HEK293 (cell line): ENCODE results near the gene PEAR1.

ENCODE experiments used
- CTCF ChIA-PET: fragments of 350-600 bp; formaldehyde crosslinking; extraction: SDS; loops from one replicate; lab custom pipeline; 2021; ENCODE audit warnings: antibody characterized with exemption; lab: Yijun Ruan, JAX
- POLR2A ChIA-PET: fragments of 300-600 bp; formaldehyde crosslinking; extraction: SDS; loops from one replicate; lab custom pipeline; 2020; ENCODE audit warnings: antibody characterized with exemption, inconsistent platforms; lab: Yijun Ruan, JAX
- H3K27ac ChIP-seq: fragments of 200-500 bp; sonication (Bioruptor generic); 2 replicates; pipeline ENCODE4 v1.5.1; 2014; ENCODE audit warnings: low read depth, low read length, control low read depth, inconsistent platforms; ENCODE audit errors: extremely low read depth
- H3K36me3 ChIP-seq, 2 experiments: fragments of 200-500 bp in 1 of 2; sonication (Bioruptor generic) in 1 of 2; 1 replicate in 1 of 2; 2 replicates in 1 of 2; pipeline ENCODE4 v1.5.1; 2014 to 2017; ENCODE audit warnings: inconsistent platforms in 2 of 2, low read length in 2 of 2; ENCODE audit not compliant: control insufficient read depth in 2 of 2, insufficient read depth in 1 of 2
- H3K4me1 ChIP-seq: fragments of 200-500 bp; sonication (Bioruptor generic); 2 replicates; pipeline ENCODE4 v1.5.1; 2014; ENCODE audit warnings: mild to moderate bottlenecking, low read length, inconsistent platforms; ENCODE audit not compliant: control insufficient read depth, insufficient read depth
- H3K4me3 ChIP-seq: 2 replicates; pipeline ENCODE4 v1.5.1; 2011; ENCODE audit warnings: low read depth, mild to moderate bottlenecking, control low read depth, low read length, moderate library complexity
- H3K9me3 ChIP-seq: fragments of 200-500 bp; sonication (Bioruptor generic); 2 replicates; pipeline ENCODE4 v1.5.1; 2014; ENCODE audit warnings: low read depth, low read length, inconsistent platforms; ENCODE audit not compliant: control insufficient read depth, insufficient read depth
- HOXA7 ChIP-seq: sonication (generic); formaldehyde crosslinking; IDR thresholded peaks from 2 replicates; pipeline ENCODE4 v1.8.1; 2022; ENCODE audit warnings: missing genetic modification reagents, borderline replicate concordance
- KLF10 ChIP-seq: fragments of 450-650 bp; IDR thresholded peaks from 2 replicates; pipeline ENCODE4 v1.5.1; 2018; ENCODE audit warnings: missing biosample characterization, mild to moderate bottlenecking, missing genetic modification characterization
- PRDM1 ChIP-seq: fragments of 450-650 bp; formaldehyde crosslinking; IDR thresholded peaks from 2 replicates; pipeline ENCODE4; 2016; ENCODE audit warnings: missing biosample characterization, missing genetic modification characterization
- ZIC2 ChIP-seq: fragments of 450-650 bp; formaldehyde crosslinking; IDR thresholded peaks from 2 replicates; pipeline ENCODE4 v1.5.1; 2016; ENCODE audit warnings: missing biosample characterization, missing genetic modification characterization
- ZNF121 ChIP-seq: fragments of 450-650 bp; formaldehyde crosslinking; IDR thresholded peaks from 2 replicates; pipeline ENCODE4 v1.5.1; 2016; ENCODE audit warnings: missing biosample characterization, missing genetic modification characterization
- ZNF274 ChIP-seq, 2 experiments: fragments of 200-500 bp in 1 of 2; fragments of 450-650 bp in 1 of 2; sonication (Bioruptor generic) in 1 of 2; formaldehyde crosslinking in 1 of 2; IDR thresholded peaks; 2 replicates each; pipeline versions ENCODE4 v1.5.1 to v1.6.1; 2014 to 2016; ENCODE audit warnings: borderline replicate concordance in 1 of 2, inconsistent platforms in 1 of 2, low read length in 1 of 2, missing biosample characterization in 1 of 2, missing genetic modification characterization in 1 of 2
- ZNF302 ChIP-seq: fragments of 450-650 bp; formaldehyde crosslinking; IDR thresholded peaks from 2 replicates; pipeline ENCODE4 v1.5.1; 2016; ENCODE audit warnings: missing biosample characterization, missing genetic modification characterization, low read depth
- ZNF311 ChIP-seq: fragments of 450-650 bp; formaldehyde crosslinking; IDR thresholded peaks from 2 replicates; pipeline ENCODE4 v1.5.1; 2017; ENCODE audit warnings: missing biosample characterization, missing genetic modification characterization, borderline replicate concordance
- ZNF426 ChIP-seq: fragments of 450-650 bp; formaldehyde crosslinking; IDR thresholded peaks from 2 replicates; pipeline ENCODE4 v1.5.1; 2017; ENCODE audit warnings: missing biosample characterization, missing genetic modification characterization, mild to moderate bottlenecking, inconsistent platforms, moderate library complexity
- ZNF521 ChIP-seq: fragments of 450-650 bp; formaldehyde crosslinking; IDR thresholded peaks from 2 replicates; pipeline ENCODE4 v1.5.1; 2017; ENCODE audit warnings: missing biosample characterization, mild to moderate bottlenecking, missing genetic modification characterization
- ZNF544 ChIP-seq: fragments of 450-650 bp; formaldehyde crosslinking; IDR thresholded peaks from 2 replicates; pipeline ENCODE4 v1.5.0; 2017; ENCODE audit warnings: missing biosample characterization, missing genetic modification characterization
- ZNF571 ChIP-seq: fragments of 450-650 bp; formaldehyde crosslinking; IDR thresholded peaks from 2 replicates; pipeline ENCODE4 v1.5.0; 2017; ENCODE audit warnings: missing biosample characterization, missing genetic modification characterization
- ZNF585B ChIP-seq: fragments of 450-650 bp; formaldehyde crosslinking; IDR thresholded peaks from 2 replicates; pipeline ENCODE4 v1.5.1; 2016; ENCODE audit warnings: missing biosample characterization, missing genetic modification characterization
- ZNF626 ChIP-seq: fragments of 450-650 bp; sonication (Bioruptor Pico); formaldehyde crosslinking; IDR thresholded peaks from 2 replicates; pipeline ENCODE4 v1.5.1; 2018; ENCODE audit warnings: missing biosample characterization, missing genetic modification characterization, inconsistent platforms
- ZNF776 ChIP-seq: fragments of 450-650 bp; formaldehyde crosslinking; IDR thresholded peaks from 2 replicates; pipeline ENCODE4 v1.5.0; 2017; ENCODE audit warnings: missing biosample characterization, missing genetic modification characterization, borderline replicate concordance
- ZNF777 ChIP-seq: fragments of 450-650 bp; formaldehyde crosslinking; IDR thresholded peaks from 2 replicates; pipeline ENCODE4 v1.5.1; 2017; ENCODE audit warnings: missing biosample characterization, missing genetic modification characterization, borderline replicate concordance
- ZNF837 ChIP-seq: fragments of 450-650 bp; formaldehyde crosslinking; IDR thresholded peaks from 2 replicates; pipeline ENCODE4 v1.5.1; 2016; ENCODE audit warnings: missing biosample characterization, missing genetic modification characterization
- TF ChIP-seq, protein P1 (sequence below): fragments of 450-650 bp; formaldehyde crosslinking; IDR thresholded peaks from 2 replicates; pipeline ENCODE4 v1.5.1; 2017; ENCODE audit warnings: missing biosample characterization, missing genetic modification characterization
- TF ChIP-seq, protein P2 (sequence below): fragments of 450-650 bp; formaldehyde crosslinking; IDR thresholded peaks from 2 replicates; pipeline ENCODE4 v1.5.1; 2016; ENCODE audit warnings: missing biosample characterization, missing genetic modification characterization
- TF ChIP-seq, protein P3 (sequence below): fragments of 450-650 bp; formaldehyde crosslinking; IDR thresholded peaks from 2 replicates; pipeline ENCODE4 v1.5.1; 2016; ENCODE audit warnings: missing biosample characterization, missing genetic modification characterization, borderline replicate concordance
- TF ChIP-seq, protein P4 (sequence below): fragments of 450-650 bp; formaldehyde crosslinking; conservative IDR thresholded peaks from 2 replicates; pipeline ENCODE4 v1.5.1; 2016; ENCODE audit warnings: low read depth, missing biosample characterization, missing genetic modification characterization
- TF ChIP-seq, protein P5 (sequence below): fragments of 450-650 bp; formaldehyde crosslinking; IDR thresholded peaks from 2 replicates; pipeline ENCODE4 v1.5.1; 2016; ENCODE audit warnings: missing biosample characterization, missing genetic modification characterization

PEAR1 gene

DNA sequence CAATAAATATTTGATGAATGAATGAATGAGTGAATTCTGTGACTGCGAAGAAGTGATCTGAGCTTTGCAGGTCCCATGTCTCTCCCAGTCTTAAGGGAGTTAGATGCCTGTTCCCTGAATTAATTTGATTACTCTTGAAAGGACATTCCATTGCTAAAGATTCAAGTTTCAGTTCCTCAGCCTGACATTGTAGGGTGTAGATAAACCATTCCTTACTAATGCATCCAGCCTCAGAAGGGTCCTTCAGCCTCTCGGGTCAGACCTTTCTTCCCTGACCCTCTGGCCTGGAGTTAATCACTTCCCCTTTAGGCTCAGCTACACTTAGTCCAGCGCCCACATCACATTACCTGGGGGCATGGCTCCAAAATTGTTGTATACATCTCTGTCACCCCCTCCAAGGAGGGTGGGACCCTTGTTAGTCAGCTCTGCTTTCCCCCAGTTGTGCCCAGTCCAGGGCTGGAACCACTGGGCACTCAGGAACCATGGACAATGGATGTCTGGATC is 37.2 kb upstream of the PEAR1 start:
- TF ChIP-seq ZNF571 = no peak
- TF ChIP-seq ZNF626 (tag by site-specific recombination) = no peak
- TF ChIP-seq ZNF302 = no peak
- TF ChIP-seq PRDM1 (tag by site-specific recombination) = no peak
- CTCF ChIA-PET = interaction anchor here (0.9 to 7.6 kb wide), 5 partner anchors 17 to 129 kb away, joined by 3 to 129 read pairs (median 4); partner anchors contain the start of genes ISG20L2 and METTL25B

DNA sequence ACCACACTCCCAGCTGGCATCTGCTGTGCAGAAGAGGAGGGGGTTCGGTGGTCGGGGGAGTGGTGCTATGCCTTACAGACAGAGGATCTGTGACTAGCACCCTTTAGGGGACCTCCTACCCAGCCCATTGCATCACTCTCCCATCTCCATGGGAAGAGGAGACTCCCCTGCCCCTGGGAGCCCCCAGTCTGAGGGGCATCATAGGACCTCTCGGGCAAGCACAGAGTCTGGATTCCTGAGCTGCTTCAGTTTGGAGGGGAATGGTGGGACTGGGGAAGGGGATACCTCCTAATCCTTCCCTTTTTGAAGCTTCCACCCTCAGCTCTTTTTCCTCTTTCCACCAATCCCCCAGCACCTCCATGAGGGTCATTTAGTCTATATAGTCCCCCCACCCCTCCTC is 36.0 kb upstream of the PEAR1 start:
- TF ChIP-seq ZNF274 (IDR thresholded peaks at IDR 0.05; ENCODE audit: low read length) (no peak), ZNF274 (tag by site-specific recombination; IDR thresholded peaks at IDR 0.05; ENCODE audit: borderline replicate concordance) (no peak), ZNF837 (no peak), ZNF521 (tag by site-specific recombination) (no peak), PRDM1 (tag by site-specific recombination) (no peak)
- H3K36me3 ChIP-seq = no peaks in the 10 kb centered on the region
- no peak overlapping the region for H3K27ac ChIP-seq
- H3K9me3 ChIP-seq = no peaks in the 10 kb centered on the region
- peaks cover 2% of the 10 kb centered on the region; the same call in 1 of the 2 replicates for H3K4me1 ChIP-seq
- no peak overlapping the region for H3K4me3 ChIP-seq
- ChIA-PET POLR2A (no interaction called here), CTCF (interaction anchor here (0.7 to 7.6 kb wide), 13 partner anchors 8 to 170 kb away, joined by 3 to 129 read pairs (median 4); partner anchors contain the start of genes ISG20L2 and METTL25B)

More for the DNA sequence above, 37.2 kb upstream of the PEAR1 start:
- no peaks in the 10 kb centered on the region for H3K36me3 ChIP-seq
- POLR2A ChIA-PET = no interaction called here
- H3K9me3 ChIP-seq = no peaks in the 10 kb centered on the region
- no peak overlapping the region for H3K4me3 ChIP-seq
- peaks cover 2% of the 10 kb centered on the region; the same call in 1 of the 2 replicates for H3K4me1 ChIP-seq
- H3K27ac ChIP-seq = no peak overlapping the region

DNA sequence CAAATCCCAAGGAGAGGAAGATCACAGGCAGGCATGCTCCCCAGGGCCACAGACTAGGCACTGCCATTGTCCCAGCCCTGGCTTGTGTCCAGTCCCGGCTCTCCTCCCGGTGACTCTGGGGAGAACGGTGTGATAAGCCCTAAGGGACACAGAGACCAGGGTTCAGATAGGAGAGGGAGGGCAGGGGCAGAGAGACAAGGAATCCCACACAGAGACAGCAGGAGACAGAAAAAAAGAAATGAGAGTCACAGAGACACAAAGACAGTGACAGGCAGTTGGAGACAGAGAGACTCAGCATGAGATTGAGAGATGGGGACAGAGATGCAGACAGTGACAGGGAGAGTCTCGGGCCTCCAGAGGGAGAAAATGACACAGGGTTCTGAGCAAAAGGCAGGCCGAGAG is 35.0 kb upstream of the PEAR1 start:
- POLR2A ChIA-PET = no interaction called here
- no peaks in the 10 kb centered on the region for H3K36me3 ChIP-seq
- peaks cover 2% of the 10 kb centered on the region; the same call in 1 of the 2 replicates for H3K4me1 ChIP-seq
- H3K9me3 ChIP-seq = no peaks in the 10 kb centered on the region
- CTCF ChIA-PET = interaction anchor here (0.6 to 7.6 kb wide), 12 partner anchors 9 to 169 kb away, joined by 3 to 129 read pairs (median 7); partner anchors contain the start of genes ISG20L2 and METTL25B
- no peak overlapping the region for H3K27ac ChIP-seq
- no peak overlapping the region for H3K4me3 ChIP-seq
- TF ChIP-seq, protein P1, sequence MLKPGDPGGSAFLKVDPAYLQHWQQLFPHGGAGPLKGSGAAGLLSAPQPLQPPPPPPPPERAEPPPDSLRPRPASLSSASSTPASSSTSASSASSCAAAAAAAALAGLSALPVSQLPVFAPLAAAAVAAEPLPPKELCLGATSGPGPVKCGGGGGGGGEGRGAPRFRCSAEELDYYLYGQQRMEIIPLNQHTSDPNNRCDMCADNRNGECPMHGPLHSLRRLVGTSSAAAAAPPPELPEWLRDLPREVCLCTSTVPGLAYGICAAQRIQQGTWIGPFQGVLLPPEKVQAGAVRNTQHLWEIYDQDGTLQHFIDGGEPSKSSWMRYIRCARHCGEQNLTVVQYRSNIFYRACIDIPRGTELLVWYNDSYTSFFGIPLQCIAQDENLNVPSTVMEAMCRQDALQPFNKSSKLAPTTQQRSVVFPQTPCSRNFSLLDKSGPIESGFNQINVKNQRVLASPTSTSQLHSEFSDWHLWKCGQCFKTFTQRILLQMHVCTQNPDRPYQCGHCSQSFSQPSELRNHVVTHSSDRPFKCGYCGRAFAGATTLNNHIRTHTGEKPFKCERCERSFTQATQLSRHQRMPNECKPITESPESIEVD (tag by site-specific recombination) = no peak
- TF ChIP-seq HOXA7 (no peak), ZNF302 (no peak), ZNF585B (no peak), ZNF311 (tag by site-specific recombination) (no peak), ZNF777 (tag by site-specific recombination) (no peak), KLF10 (tag by site-specific recombination) (no peak), ZIC2 (tag by site-specific recombination) (peak; percentile 49), ZNF776 (tag by site-specific recombination) (no peak), ZNF121 (no peak), ZNF426 (tag by site-specific recombination) (no peak), ZNF544 (tag by site-specific recombination) (no peak)
- TF ChIP-seq, protein P2, sequence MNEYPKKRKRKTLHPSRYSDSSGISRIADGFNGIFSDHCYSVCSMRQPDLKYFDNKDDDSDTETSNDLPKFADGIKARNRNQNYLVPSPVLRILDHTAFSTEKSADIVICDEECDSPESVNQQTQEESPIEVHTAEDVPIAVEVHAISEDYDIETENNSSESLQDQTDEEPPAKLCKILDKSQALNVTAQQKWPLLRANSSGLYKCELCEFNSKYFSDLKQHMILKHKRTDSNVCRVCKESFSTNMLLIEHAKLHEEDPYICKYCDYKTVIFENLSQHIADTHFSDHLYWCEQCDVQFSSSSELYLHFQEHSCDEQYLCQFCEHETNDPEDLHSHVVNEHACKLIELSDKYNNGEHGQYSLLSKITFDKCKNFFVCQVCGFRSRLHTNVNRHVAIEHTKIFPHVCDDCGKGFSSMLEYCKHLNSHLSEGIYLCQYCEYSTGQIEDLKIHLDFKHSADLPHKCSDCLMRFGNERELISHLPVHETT = no peak
- TF ChIP-seq, protein P3, sequence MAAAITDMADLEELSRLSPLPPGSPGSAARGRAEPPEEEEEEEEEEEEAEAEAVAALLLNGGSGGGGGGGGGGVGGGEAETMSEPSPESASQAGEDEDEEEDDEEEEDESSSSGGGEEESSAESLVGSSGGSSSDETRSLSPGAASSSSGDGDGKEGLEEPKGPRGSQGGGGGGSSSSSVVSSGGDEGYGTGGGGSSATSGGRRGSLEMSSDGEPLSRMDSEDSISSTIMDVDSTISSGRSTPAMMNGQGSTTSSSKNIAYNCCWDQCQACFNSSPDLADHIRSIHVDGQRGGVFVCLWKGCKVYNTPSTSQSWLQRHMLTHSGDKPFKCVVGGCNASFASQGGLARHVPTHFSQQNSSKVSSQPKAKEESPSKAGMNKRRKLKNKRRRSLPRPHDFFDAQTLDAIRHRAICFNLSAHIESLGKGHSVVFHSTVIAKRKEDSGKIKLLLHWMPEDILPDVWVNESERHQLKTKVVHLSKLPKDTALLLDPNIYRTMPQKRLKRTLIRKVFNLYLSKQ = no peak
- TF ChIP-seq, protein P4, sequence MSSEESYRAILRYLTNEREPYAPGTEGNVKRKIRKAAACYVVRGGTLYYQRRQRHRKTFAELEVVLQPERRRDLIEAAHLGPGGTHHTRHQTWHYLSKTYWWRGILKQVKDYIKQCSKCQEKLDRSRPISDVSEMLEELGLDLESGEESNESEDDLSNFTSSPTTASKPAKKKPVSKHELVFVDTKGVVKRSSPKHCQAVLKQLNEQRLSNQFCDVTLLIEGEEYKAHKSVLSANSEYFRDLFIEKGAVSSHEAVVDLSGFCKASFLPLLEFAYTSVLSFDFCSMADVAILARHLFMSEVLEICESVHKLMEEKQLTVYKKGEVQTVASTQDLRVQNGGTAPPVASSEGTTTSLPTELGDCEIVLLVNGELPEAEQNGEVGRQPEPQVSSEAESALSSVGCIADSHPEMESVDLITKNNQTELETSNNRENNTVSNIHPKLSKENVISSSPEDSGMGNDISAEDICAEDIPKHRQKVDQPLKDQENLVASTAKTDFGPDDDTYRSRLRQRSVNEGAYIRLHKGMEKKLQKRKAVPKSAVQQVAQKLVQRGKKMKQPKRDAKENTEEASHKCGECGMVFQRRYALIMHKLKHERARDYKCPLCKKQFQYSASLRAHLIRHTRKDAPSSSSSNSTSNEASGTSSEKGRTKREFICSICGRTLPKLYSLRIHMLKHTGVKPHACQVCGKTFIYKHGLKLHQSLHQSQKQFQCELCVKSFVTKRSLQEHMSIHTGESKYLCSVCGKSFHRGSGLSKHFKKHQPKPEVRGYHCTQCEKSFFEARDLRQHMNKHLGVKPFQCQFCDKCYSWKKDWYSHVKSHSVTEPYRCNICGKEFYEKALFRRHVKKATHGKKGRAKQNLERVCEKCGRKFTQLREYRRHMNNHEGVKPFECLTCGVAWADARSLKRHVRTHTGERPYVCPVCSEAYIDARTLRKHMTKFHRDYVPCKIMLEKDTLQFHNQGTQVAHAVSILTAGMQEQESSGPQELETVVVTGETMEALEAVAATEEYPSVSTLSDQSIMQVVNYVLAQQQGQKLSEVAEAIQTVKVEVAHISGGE = no peak
- TF ChIP-seq, protein P5, sequence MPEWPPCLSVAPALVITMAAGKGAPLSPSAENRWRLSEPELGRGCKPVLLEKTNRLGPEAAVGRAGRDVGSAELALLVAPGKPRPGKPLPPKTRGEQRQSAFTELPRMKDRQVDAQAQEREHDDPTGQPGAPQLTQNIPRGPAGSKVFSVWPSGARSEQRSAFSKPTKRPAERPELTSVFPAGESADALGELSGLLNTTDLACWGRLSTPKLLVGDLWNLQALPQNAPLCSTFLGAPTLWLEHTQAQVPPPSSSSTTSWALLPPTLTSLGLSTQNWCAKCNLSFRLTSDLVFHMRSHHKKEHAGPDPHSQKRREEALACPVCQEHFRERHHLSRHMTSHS (tag by site-specific recombination) = no peak
